Left kidney (tissue), 8 donors: Measurements from ENCODE around the gene SLC66A1. TPM values are rescaled to one million over a fixed set of nuclear protein-coding genes. Genes with fewer than 3 reads are reported as not detected.
"Not testable (repeated sequence)": the region's sequence is repeated elsewhere in the genome, so short reads cannot be mapped to it uniquely, and the experiment has no call there.

ENCODE experiments used
- DNase-seq: peaks from one replicate; pipeline ENCODE4 v3.0.0-alpha.2; 2013
- long read RNA-seq, 8 donors: transcript quantifications; one replicate each; lab custom pipeline, GENCODE V29; 2026
- polyA plus RNA-seq: library from polyadenylated mRNA; unstranded; fragments of 120-200 nt; gene quantifications from one replicate; pipeline ENCODE4 v1.2.1, GENCODE V29; 2013; ENCODE audit not compliant: insufficient read length

The SLC66A1 gene, protein sequence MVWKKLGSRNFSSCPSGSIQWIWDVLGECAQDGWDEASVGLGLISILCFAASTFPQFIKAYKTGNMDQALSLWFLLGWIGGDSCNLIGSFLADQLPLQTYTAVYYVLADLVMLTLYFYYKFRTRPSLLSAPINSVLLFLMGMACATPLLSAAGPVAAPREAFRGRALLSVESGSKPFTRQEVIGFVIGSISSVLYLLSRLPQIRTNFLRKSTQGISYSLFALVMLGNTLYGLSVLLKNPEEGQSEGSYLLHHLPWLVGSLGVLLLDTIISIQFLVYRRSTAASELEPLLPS
- polyA plus RNA-seq = 13.3 TPM
- long read RNA-seq, donor 1, partial matches to known transcripts = 212 of 214 reads
- long read RNA-seq, donor 1, other reads (novel, unspliced or antisense) = 0 of 214 reads
- long read RNA-seq, donor 2, partial matches to known transcripts = 180 of 184 reads
- long read RNA-seq, donor 2, other reads (novel, unspliced or antisense) = 0 of 184 reads
- long read RNA-seq, donor 3, partial matches to known transcripts = 237 of 240 reads
- long read RNA-seq, donor 3, other reads (novel, unspliced or antisense) = 0 of 240 reads
- long read RNA-seq, donor 4, partial matches to known transcripts = 17 of 22 reads
- long read RNA-seq, donor 4, other reads (novel, unspliced or antisense) = 5 of 22 reads
- long read RNA-seq, donor 5, partial matches to known transcripts = 486 of 488 reads
- long read RNA-seq, donor 5, other reads (novel, unspliced or antisense) = 0 of 488 reads
- long read RNA-seq, donor 6, partial matches to known transcripts = 402 of 405 reads
- long read RNA-seq, donor 6, other reads (novel, unspliced or antisense) = 0 of 405 reads
- long read RNA-seq, donor 7, partial matches to known transcripts = 194 of 198 reads
- long read RNA-seq, donor 7, other reads (novel, unspliced or antisense) = 0 of 198 reads
- long read RNA-seq, donor 8, partial matches to known transcripts = 62 of 63 reads
- long read RNA-seq, donor 8, other reads (novel, unspliced or antisense) = 0 of 63 reads

DNA sequence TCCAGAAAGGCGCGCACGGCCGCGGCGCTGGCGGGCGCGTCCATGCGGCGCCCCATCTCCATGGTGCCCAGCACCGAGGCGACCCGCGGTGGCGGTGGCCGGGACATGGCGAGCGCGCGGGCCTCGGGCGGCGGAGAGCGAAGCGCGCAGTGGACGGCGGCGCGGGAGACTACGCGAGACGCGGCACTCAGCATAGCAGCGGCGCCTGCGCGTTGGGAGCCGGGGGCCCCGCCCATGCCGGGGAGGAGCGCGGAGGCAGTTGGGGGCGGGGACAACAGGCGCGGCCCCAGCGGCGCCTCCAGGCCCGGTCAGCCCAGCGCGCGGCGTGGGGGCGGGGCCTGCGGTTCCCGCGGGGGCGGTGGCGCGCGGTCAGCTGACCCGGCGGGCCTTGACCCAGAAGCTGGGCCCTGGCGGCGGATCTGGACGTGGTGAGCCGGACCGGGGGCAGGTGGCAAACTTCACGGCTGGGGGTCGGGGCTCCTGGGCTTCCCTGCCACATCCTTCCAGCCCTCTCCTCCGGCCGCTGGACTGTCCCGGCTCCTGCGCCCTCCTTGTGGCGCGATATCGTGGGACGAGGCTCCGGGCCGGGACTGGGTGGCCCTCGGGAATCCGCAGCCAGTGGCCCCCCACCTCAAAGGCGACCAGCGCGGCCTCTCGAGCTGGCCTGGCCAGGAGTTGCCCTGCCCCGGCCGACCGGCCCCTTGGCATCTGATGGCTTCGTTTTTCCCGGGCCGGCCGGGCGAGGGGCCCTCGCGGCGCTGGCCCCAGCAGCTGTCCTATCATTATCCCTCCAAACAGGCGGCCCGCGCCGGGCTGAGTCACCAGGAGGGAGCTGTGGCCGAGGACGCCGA, at the start of gene SLC66A1, which contains the start of gene AKR7A2:
SLC66A1 (plus strand) TSS at position 396 of the 851 bp plus-strand sequence. CDS start 5,352 bp downstream, outside the sequence.
AKR7A2 (minus strand) TSS at position 214 of the 851 bp plus-strand sequence; CDS start at position 194, 20 bp downstream.
- peak; percentile 94 for DNase-seq

DNA sequence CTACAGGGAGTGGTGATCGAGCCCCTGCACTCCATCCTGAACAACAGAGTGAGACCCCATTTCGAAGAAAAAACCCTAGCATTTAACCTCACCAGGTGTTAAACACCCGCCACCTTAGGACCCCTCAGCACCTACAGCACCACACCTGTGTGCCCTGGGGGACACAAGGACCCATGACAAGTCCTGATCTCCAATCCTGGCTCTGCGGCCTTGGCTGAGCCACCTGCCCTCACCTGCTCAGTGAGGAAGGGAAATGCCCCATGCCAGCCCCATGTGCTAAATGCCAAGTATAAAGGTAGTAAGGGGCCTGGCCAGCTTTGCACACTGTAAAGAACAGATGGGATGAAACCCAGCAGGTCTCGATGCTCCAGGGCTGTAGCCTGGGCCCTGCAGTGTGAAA, 49.4 kb upstream of the SLC66A1 start:
- no peak for DNase-seq

- DNase-seq = no peak
Observed at GRCh38 chr1:19268445-19268844, 43.7 kb upstream of the SLC66A1 start.

- not testable (repeated sequence) for DNase-seq
Observed at GRCh38 chr1:19269427-19270342, 42.4 kb upstream of the SLC66A1 start.

DNA sequence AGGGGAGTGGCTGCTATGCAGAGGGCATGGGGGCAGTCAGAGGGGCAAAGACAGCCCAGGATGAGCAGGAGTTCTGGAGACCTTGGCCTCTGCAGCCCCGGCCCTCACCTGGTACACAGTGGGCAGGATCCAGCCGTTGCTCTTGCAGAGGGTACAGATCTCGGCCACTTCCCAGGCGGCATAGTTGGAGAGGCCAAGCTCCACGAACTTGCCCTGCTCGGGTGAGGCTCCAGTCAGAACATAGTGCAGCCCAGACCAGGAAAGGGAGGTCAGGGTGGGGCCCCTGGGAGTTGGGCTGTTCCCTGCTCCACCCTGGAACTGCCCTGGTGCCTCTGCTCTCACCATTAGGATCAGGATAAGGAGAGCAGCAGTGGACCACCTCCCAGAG, 41.8 kb upstream of the SLC66A1 start:
- not testable (repeated sequence) for DNase-seq

DNA sequence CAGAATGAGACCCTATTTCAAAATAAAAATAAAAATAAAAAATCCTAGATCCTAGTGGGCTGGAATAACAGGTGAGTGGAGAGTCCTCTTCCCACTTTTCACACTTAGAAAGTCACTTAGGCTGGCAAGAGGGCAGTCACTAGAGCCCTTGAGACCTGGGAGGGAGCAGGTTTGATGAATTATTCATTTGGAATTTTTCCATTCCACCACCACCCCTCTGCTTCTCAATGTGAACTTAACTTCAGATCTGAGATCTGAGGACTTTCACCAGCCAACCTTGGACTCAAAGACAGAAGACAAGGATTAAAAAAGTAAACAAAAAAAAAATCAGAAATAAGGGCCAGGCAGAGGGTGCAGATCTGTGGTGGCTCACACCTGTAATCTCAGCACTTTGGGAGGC, 40.1 kb upstream of the SLC66A1 start:
- no peak for DNase-seq

DNA sequence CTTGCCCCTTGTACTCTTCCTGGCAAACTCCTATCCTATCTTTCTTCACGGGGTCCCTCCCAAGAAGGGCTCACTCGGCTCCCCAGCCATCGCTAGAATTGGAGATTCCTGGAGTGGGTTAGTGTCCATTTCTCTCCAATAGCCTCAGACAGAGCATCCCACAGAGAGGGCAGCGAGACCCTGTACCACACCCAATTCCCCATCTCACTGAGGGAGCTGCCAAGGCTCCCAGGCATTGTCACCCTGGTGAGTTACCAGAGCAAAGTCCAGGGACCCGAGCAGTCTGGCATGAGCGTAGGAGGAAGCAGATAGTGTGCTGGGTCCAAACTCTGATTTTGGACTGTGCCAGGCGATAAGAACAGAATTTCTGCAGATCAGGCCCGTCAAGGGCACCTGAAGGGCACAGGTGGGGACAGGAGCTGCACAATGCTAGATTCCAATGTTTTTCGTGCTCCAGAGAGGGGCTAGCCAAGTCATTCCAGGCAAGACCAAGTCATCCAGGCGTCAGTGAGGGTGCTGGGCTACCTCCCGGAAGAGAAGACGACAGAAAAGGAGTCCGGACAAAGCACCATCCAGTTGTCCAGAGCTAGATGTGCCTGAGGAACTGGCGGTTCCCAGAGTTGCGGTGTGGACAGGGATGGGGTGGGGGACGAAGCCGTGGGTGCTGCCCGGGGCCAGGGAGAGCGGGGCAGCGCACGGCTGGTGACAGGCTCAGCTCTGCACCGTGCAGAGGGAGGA, 38.9 kb upstream of the SLC66A1 start:
- DNase-seq = no peak

DNA sequence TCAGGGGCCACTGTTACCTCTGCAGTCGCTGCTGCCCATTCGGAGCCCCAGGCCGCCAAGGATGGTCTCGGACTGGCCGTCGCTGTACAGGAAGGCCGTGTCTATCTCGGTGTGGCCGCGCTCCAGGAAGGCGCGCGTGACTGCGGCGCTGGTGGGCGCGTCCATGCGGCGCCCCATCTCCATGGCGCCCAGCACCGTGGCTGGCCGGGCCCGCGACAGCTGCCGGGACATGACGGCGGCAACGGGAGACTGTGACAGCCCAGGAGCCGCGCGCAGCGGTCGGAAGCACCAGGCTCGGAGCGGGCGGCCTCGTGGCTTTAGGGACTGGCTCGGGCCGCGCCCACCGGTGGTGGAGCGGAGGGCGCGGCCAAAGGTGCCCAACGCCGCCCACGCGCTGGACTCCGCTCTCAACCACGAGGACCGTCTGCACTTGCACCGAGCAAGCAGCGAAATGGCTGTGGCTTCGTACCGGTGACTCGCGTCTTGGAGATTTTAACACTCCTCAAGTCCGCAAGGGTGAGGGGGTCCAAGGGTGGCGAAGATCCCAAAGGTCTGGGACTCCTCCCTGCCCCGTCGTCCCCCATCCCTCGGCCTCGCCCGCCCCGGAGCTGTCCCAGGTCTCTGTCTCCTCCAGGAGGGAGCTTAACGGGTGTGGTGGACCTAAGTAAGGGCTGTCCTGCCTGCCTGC, 38.1 kb upstream of the SLC66A1 start:
- not testable (repeated sequence) for DNase-seq

GRCh38 chr1:19274636-19275035, 37.5 kb upstream of the SLC66A1 start:
- no peak for DNase-seq

DNA sequence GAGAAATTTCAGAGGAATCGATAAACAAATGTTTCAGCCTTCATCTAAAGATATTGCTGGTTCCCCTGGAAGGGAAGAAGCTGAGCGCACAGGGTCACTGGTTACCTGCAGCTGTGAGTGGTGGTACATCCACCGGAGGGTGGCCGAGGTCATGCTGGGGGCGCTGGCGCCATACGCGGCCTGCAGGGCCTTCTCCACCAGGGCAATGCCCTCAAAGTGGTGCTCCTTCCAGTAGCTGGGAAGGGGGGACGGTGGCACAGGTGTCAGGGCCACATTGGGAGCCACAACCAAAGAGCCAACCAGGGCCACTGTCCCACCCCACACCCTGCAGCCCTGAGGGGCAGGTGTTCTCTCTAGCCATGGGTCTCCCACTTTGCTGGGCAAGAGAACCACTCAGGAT, 28.2 kb upstream of the SLC66A1 start:
- no peak for DNase-seq

GRCh38 chr1:19284881-19285280, 27.2 kb upstream of the SLC66A1 start:
- no peak for DNase-seq

DNA sequence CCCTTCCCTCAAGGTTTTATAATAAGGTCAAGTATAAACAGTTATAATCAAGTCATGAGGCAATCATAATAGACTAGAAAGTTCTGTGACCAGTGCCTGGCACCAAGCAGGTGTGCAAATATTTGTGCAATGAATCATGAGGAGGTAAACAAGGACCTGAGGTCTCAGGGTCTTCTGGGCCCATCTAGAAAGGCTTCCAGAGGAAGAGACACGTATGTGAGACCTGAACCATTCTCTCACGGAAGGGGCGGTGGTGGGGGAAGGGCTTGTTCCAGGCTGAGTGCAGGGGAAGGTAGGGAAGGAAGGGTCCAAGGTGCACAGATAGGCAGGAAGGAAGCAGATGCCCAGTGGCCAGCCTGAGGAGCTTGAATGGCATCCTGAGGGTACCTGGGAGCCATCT, 26.8 kb upstream of the SLC66A1 start:
- not testable (repeated sequence) for DNase-seq

- DNase-seq = not testable (repeated sequence)
Observed at GRCh38 chr1:19285807-19286206, 26.3 kb upstream of the SLC66A1 start.

- no peak for DNase-seq
Observed at GRCh38 chr1:19287436-19288185, 24.5 kb upstream of the SLC66A1 start.

DNA sequence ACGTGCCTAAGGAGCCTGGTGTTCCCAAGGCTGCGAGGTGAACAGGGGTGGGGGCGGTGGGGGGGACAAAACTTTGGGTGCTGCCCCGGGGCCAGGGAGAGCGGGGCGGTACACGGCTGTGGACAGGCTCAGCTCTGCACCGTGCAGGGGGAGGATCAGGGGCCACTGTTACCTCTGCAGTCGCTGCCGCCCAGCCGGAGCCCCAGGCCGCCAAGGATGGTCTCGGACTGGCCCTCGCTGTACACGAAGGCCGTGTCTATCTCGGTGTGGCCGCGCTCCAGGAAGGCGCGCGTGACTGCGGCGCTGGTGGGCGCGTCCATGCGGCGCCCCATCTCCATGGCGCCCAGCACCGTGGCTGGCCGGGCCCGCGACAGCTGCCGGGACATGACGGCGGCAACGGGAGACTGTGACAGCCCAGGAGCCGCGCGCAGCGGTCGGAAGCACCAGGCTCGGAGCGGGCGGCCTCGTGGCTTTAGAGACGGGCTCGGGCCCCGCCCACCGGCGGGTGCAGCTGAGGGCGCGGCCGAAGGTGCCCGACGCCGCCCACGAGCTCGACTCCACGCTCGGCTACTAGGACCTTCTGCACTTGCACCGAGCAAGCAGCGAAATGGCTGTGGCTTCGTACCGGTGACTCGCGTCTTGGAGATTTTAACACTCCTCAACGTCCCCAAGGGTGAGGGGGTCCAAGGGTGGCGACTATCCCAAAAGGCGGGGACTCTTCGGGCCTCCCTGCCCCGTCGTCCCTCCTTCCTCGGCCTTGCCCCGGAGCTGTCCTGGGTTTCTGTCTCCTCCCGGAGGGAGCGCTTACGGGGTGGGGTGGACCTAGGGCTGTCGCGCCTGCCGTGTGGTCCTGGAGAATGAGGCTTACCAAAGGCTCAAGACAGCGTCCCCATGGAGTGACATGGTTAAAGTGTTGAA, 23.5 kb upstream of the SLC66A1 start, which contains the start of gene AKR7A3:
AKR7A3 (minus strand) TSS at position 447 of the 918 bp plus-strand sequence; CDS start at position 386, 61 bp downstream.
- not testable (repeated sequence) for DNase-seq

DNA sequence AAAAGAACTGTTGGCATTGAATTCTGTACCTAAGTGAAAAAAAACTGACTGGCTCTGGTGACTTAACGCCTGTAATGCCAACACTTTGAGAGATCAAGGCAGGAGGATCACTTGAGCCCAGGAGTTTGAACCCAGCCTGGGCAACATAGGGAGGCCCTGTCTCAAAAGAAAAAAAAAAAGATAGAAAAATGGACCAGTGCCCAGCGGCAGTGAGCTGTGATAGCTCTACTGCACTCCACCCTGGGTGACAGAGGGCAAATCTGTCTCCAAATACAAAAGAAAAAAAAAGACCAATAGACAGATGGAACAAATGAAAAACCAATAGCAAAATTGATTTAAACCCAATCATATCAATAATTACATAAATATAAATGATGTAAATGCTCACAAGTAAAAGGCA, 22.9 kb upstream of the SLC66A1 start:
- DNase-seq = no peak

GRCh38 chr1:19294638-19295037, 17.5 kb upstream of the SLC66A1 start:
- DNase-seq = no peak
